ENCODE data around the gene COG6.

COG6 gene

GRCh38 chr13:39655569-39656324 lies at the start of gene COG6:
Gene COG6, plus strand, starts transcription at chr13:39655662. Its CDS starts 65 bp downstream, at chr13:39655727.
- DNase-seq (ENCODE audit: low read depth) = peak; percentile 94

GRCh38 chr13:39605677-39606320 lies 49.7 kb upstream of the COG6 start:
- no peak for DNase-seq (ENCODE audit: low read depth)

- DNase-seq (ENCODE audit: low read depth) = no peak
These were observed 47.6 kb upstream of the COG6 start for GRCh38 chr13:39607876-39608275.

- DNase-seq (ENCODE audit: low read depth) = peak; percentile 23
These were observed 43.3 kb upstream of the COG6 start for GRCh38 chr13:39612023-39612637.

GRCh38 chr13:39616087-39616694 lies 39.3 kb upstream of the COG6 start:
- no peak for DNase-seq (ENCODE audit: low read depth)

GRCh38 chr13:39618561-39618960 lies 36.9 kb upstream of the COG6 start:
- no peak for DNase-seq (ENCODE audit: low read depth)

- DNase-seq (ENCODE audit: low read depth) = no peak
These were observed 32.0 kb upstream of the COG6 start for GRCh38 chr13:39623466-39623865.

GRCh38 chr13:39631307-39631706 lies 24.2 kb upstream of the COG6 start:
- DNase-seq (ENCODE audit: low read depth) = no peak

GRCh38 chr13:39632994-39633393 lies 22.5 kb upstream of the COG6 start:
- no peak for DNase-seq (ENCODE audit: low read depth)

GRCh38 chr13:39635564-39635963 lies 19.9 kb upstream of the COG6 start:
- DNase-seq (ENCODE audit: low read depth) = no peak

GRCh38 chr13:39637890-39638289 lies 17.6 kb upstream of the COG6 start:
- DNase-seq (ENCODE audit: low read depth) = no peak

- no peak for DNase-seq (ENCODE audit: low read depth)
These were observed 13.8 kb upstream of the COG6 start for GRCh38 chr13:39641645-39642044.

GRCh38 chr13:39646122-39646521 lies 9.3 kb upstream of the COG6 start:
- no peak for DNase-seq (ENCODE audit: low read depth)

- DNase-seq (ENCODE audit: low read depth) = no peak
These were observed 357 bp upstream of the COG6 start for GRCh38 chr13:39655041-39655568.

- DNase-seq (ENCODE audit: low read depth) = no peak
These were observed 839 bp downstream of the COG6 start for GRCh38 chr13:39656325-39656677.

GRCh38 chr13:39663508-39663907 lies 8.0 kb downstream of the COG6 start:
- DNase-seq (ENCODE audit: low read depth) = no peak

GRCh38 chr13:39663958-39664357 lies 8.5 kb downstream of the COG6 start:
- no peak for DNase-seq (ENCODE audit: low read depth)

GRCh38 chr13:39665763-39666162 lies 10.3 kb downstream of the COG6 start:
- DNase-seq (ENCODE audit: low read depth) = no peak

GRCh38 chr13:39670445-39670844 lies 15.0 kb downstream of the COG6 start:
- no peak for DNase-seq (ENCODE audit: low read depth)

GRCh38 chr13:39672378-39673132 lies 17.1 kb downstream of the COG6 start:
- no peak for DNase-seq (ENCODE audit: low read depth)

GRCh38 chr13:39675904-39676303 lies 20.4 kb downstream of the COG6 start:
- DNase-seq (ENCODE audit: low read depth) = no peak

- DNase-seq (ENCODE audit: low read depth) = no peak
These were observed 20.9 kb downstream of the COG6 start for GRCh38 chr13:39676315-39676876.
